K562 (cell line): Measurements from ENCODE around the gene C1R. TPM values are rescaled to one million over a fixed set of nuclear protein-coding genes. Genes with fewer than 3 reads are reported as not detected.

Experiments used
- GABPA ChIP-seq: fragments of 200-800 bp; sonication (Bioruptor generic); conservative IDR thresholded peaks from 2 replicates; pipeline ENCODE4 v1.6.1; 2016; ENCODE audit warnings: low read depth, missing genetic modification characterization, missing compliant biosample characterization
- GABPB1 ChIP-seq: sonication (generic); formaldehyde crosslinking; IDR thresholded peaks from 2 replicates; pipeline ENCODE4 v1.8.0; 2022; ENCODE audit warnings: mild to moderate bottlenecking, missing genetic modification reagents
- GATAD2B ChIP-seq: fragments of 450-650 bp; IDR thresholded peaks from 2 replicates; pipeline ENCODE4 v1.6.1; 2017; ENCODE audit warnings: mild to moderate bottlenecking, borderline replicate concordance
- MYC ChIP-seq, 2 experiments: fragments of 250-450 bp in 1 of 2; sonication (Bioruptor Pico) in 1 of 2; IDR thresholded peaks; 2 replicates each; pipeline versions ENCODE4 v1.5.1 to v1.6.1; 2012 to 2021; ENCODE audit warnings: low read depth in 2 of 2, borderline replicate concordance in 1 of 2, improper control_type of control experiment in 1 of 2, low read length in 1 of 2, mild to moderate bottlenecking in 1 of 2, moderate library complexity in 1 of 2
- YY1 ChIP-seq, 3 experiments: IDR thresholded peaks; 2 replicates each; pipeline ENCODE4 v1.6.1; 2011; ENCODE audit warnings: low read length in 2 of 3, mild to moderate bottlenecking in 2 of 3, moderate library complexity in 2 of 3, borderline replicate concordance in 1 of 3, control low read depth in 1 of 3, low read depth in 1 of 3; ENCODE audit not compliant: insufficient read depth in 3 of 3, insufficient replicate concordance in 2 of 3, control insufficient read depth in 1 of 3, insufficient read length in 1 of 3; ENCODE audit errors: extremely low read depth in 1 of 3
- ZFX ChIP-seq: sonication (generic); formaldehyde crosslinking; IDR thresholded peaks from 2 replicates; pipeline ENCODE4 v1.8.0; 2022; ENCODE audit warnings: mild to moderate bottlenecking, missing genetic modification reagents, moderate library complexity
- ZNF766 ChIP-seq: fragments of 200-800 bp; sonication (Bioruptor generic); conservative IDR thresholded peaks from 2 replicates; pipeline ENCODE4 v1.6.1; 2016; ENCODE audit warnings: missing genetic modification characterization, missing compliant biosample characterization
- polyA plus RNA-seq, 8 experiments: library from polyadenylated mRNA; depleted of rRNA in 4 of 8; stranded (reverse) in 5 of 8; unstranded in 3 of 8; fragments of >200 nt; fragmentation: Nextera tagmentation in 2 of 8; fragmentation: Illumina TruSeq in 1 of 8; extraction: Ambion mirVana in 2 of 8; extraction: Trizol in 1 of 8; gene quantifications; 2 replicates each; pipeline versions ENCODE4 v1.2.1 to v1.2.3, GENCODE V29; 2011 to 2014; ENCODE audit warnings: inconsistent platforms in 1 of 8, missing spikeins in 1 of 8
- total RNA-seq, 7 experiments: library from RNA; depleted of rRNA in 6 of 7; stranded (reverse); fragments of >200 nt in 6 of 7; fragmentation: Illumina TruSeq in 2 of 7; extraction: Trizol in 2 of 7; gene quantifications; 2 replicates each; pipeline versions ENCODE4 v1.2.1 to v1.2.3, GENCODE V29; 2011 to 2021; ENCODE audit warnings: low replicate concordance in 1 of 7
- TF ChIP-seq, protein P1 (sequence below): fragments of 250-450 bp; sonication (Bioruptor Pico); IDR thresholded peaks from 2 replicates; pipeline ENCODE4 v1.4.0; 2020; ENCODE audit warnings: borderline replicate concordance
- TF ChIP-seq, protein P2 (sequence below): fragments of 250-450 bp; sonication (Bioruptor Pico); IDR thresholded peaks from 2 replicates; pipeline ENCODE4 v1.8.0; 2022; ENCODE audit warnings: moderate library complexity, mild to moderate bottlenecking, inconsistent platforms
- TF ChIP-seq, protein P3 (sequence below): conservative IDR thresholded peaks from 2 replicates; pipeline ENCODE4 v1.6.1; 2011; ENCODE audit warnings: low read depth, mild to moderate bottlenecking, low read length; ENCODE audit not compliant: control insufficient read depth

Gene C1R
- total and polyA plus RNA-seq, 9 of the 15 experiments (the other 6 are each of a cell fraction or from before 2014, with no cell fraction given), result 0.07 to 1.0 (median 0.33) TPM; not detected in 1

DNA sequence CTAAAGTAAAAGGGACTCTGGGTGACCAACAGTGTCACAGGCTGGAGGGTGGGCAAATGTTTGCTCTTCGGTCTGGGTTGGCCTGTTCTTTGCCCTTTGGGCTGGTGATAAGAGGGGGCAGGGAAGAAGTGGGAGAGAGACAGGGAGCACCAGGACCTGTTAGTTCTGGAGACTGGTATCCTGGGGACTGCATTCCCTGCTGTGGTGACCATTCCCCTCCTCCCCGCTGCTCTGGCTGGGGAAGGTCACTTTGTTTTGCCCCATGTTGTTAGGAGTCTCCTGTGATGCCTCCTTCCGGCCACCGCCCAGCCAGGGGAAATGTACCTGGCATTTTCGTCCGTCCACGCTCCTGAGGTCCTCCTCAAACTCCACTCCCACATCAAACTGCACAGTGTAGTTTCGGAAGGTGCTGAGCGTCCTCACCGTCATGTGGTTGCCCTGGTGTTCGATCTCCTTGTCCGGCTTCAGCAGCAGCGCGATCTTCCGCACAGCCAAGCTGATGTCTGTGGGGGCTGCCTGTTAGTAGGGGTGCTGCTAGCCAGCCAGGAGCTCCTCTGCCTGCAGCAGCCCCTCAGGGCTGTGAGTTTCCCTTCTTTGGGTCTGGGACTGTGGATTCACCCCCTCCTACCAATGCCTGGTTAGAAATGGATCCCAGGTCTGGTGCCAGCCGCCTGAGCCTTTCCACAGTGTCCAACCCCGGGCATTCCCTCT, 35.8 kb upstream of the C1R start (continued):
- TF ChIP-seq, protein P1, sequence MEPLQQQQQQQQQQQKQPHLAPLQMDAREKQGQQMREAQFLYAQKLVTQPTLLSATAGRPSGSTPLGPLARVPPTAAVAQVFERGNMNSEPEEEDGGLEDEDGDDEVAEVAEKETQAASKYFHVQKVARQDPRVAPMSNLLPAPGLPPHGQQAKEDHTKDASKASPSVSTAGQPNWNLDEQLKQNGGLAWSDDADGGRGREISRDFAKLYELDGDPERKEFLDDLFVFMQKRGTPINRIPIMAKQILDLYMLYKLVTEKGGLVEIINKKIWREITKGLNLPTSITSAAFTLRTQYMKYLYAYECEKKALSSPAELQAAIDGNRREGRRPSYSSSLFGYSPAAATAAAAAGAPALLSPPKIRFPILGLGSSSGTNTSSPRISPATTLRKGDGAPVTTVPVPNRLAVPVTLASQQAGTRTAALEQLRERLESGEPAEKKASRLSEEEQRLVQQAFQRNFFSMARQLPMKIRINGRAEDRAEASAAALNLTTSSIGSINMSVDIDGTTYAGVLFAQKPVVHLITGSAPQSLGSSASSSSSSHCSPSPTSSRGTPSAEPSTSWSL (CRISPR knock-in tag), result no peak
- TF ChIP-seq YY1 (IDR thresholded peaks at IDR 0.05; ENCODE audit: borderline replicate concordance in 1 of 3, control insufficient read depth in 1 of 3, extremely low read depth in 1 of 3, insufficient read depth in 3 of 3, insufficient read length in 1 of 3, insufficient replicate concordance in 2 of 3, low read depth in 1 of 3, low read length in 2 of 3) (peak in 1 of 3 experiments; percentile 29), GABPA (tag) (peak; percentile 47), GATAD2B (no peak), ZNF766 (CRISPR knock-in tag) (no peak), MYC (IDR thresholded peaks at IDR 0.05; ENCODE audit: low read depth, low read length) (peak; percentile 4; the same call in 1 of the 2 replicates), MYC (CRISPR knock-in tag; IDR thresholded peaks at IDR 0.05; ENCODE audit: borderline replicate concordance, low read depth) (no peak), GABPB1 (CRISPR knock-in tag) (0 out of 2 replicates have a peak, but pooled peaks have one; percentile 22), ZFX (CRISPR knock-in tag) (peak; percentile 4; the same call in 1 of the 2 replicates)
- TF ChIP-seq, protein P2, sequence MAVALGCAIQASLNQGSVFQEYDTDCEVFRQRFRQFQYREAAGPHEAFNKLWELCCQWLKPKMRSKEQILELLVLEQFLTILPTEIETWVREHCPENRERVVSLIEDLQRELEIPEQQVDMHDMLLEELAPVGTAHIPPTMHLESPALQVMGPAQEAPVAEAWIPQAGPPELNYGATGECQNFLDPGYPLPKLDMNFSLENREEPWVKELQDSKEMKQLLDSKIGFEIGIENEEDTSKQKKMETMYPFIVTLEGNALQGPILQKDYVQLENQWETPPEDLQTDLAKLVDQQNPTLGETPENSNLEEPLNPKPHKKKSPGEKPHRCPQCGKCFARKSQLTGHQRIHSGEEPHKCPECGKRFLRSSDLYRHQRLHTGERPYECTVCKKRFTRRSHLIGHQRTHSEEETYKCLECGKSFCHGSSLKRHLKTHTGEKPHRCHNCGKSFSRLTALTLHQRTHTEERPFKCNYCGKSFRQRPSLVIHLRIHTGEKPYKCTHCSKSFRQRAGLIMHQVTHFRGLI (CRISPR knock-in tag), result no peak
- TF ChIP-seq, protein P3, sequence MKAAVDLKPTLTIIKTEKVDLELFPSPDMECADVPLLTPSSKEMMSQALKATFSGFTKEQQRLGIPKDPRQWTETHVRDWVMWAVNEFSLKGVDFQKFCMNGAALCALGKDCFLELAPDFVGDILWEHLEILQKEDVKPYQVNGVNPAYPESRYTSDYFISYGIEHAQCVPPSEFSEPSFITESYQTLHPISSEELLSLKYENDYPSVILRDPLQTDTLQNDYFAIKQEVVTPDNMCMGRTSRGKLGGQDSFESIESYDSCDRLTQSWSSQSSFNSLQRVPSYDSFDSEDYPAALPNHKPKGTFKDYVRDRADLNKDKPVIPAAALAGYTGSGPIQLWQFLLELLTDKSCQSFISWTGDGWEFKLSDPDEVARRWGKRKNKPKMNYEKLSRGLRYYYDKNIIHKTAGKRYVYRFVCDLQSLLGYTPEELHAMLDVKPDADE, result no peak
